ENCODE measurements around the gene DGUOK. TPM values are rescaled to one million over a fixed set of nuclear protein-coding genes. Genes with fewer than 3 reads are reported as not detected.
"Not testable (repeated sequence)": the region's sequence is repeated elsewhere in the genome, so short reads cannot be mapped to it uniquely, and the experiment has no call there.

Gene DGUOK
- total RNA-seq, 1 experiment from 2014 or later: 78.7 TPM

DNA sequence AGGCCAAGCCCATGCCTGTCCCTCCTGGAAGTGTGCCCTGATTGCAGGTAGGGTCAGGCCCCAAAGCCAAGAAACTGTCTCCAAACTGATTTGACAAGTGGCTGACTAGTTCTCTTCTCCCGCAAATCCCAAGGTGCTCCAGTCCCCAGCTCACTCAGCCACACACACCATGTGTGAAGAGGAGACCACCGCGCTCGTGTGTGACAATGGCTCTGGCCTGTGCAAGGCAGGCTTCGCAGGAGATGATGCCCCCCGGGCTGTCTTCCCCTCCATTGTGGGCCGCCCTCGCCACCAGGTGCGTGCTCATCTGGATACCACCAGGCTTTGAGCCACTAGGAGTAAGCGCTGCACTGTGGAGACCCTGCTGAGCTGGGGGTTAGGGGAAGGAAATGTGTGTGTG lies 25.5 kb upstream of the DGUOK start:
- H4K20me1 ChIP-seq (ENCODE audit: insufficient read depth): no peaks in the 10 kb centered on the region
- intact Hi-C loops (cut with micrococcal nuclease; ENCODE audit: unreplicated experiment): no loop called here
- no TSS peak for BruUV-seq (replicated peaks)

DNA sequence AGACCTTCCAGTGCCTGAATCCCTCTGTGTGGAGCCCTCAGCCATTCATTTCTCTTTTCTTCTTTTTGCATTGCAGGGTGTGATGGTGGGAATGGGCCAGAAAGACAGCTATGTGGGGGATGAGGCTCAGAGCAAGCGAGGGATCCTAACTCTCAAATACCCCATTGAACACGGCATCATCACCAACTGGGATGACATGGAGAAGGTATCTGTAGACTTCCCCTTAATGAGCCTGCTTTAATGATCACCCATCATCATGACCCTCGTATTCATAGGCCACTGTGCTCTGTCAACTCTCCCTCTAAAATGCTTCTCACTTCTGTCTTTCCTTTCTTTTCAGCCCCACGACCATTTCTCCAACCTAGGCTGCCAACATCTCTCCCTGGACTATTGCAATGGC lies 24.4 kb upstream of the DGUOK start:
- no peaks in the 10 kb centered on the region for H3K36me3 ChIP-seq (ENCODE audit: low read depth)
- DNase-seq: no peak
- no peak for TF ChIP-seq EZH2 (IDR thresholded peaks at IDR 0.05; ENCODE audit: low read depth)
- TF ChIP-seq, protein P1, sequence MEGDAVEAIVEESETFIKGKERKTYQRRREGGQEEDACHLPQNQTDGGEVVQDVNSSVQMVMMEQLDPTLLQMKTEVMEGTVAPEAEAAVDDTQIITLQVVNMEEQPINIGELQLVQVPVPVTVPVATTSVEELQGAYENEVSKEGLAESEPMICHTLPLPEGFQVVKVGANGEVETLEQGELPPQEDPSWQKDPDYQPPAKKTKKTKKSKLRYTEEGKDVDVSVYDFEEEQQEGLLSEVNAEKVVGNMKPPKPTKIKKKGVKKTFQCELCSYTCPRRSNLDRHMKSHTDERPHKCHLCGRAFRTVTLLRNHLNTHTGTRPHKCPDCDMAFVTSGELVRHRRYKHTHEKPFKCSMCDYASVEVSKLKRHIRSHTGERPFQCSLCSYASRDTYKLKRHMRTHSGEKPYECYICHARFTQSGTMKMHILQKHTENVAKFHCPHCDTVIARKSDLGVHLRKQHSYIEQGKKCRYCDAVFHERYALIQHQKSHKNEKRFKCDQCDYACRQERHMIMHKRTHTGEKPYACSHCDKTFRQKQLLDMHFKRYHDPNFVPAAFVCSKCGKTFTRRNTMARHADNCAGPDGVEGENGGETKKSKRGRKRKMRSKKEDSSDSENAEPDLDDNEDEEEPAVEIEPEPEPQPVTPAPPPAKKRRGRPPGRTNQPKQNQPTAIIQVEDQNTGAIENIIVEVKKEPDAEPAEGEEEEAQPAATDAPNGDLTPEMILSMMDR (conservative IDR thresholded peaks at IDR 0.05): no peak
- H3K4me2 ChIP-seq: no peak overlapping the region
- 0 out of 2 replicates have a peak overlapping the region, but pooled peaks have one; percentile 43 for H2AFZ ChIP-seq
- H3F3A ChIP-seq (ENCODE audit: insufficient read depth, low read depth): no peaks in the 10 kb centered on the region; the same call in 1 of the 2 replicates
- no peaks in the 10 kb centered on the region for H3K79me2 ChIP-seq (ENCODE audit: low read depth)
- H3K27me3 ChIP-seq (ENCODE audit: insufficient read depth, low read depth): no peaks in the 10 kb centered on the region
- intact Hi-C loops (cut with micrococcal nuclease; ENCODE audit: unreplicated experiment): no loop called here
- H3K9me3 ChIP-seq (ENCODE audit: insufficient read depth, low read depth): no peaks in the 10 kb centered on the region
- no peaks in the 10 kb centered on the region; the same call in 1 of the 2 replicates for H3K9me2 ChIP-seq (ENCODE audit: insufficient read depth)
- no peaks in the 10 kb centered on the region for H3K4me1 ChIP-seq (replicated peaks; ENCODE audit: insufficient read depth)
- ChIA-PET CTCF (no interaction called here), POLR2A (ENCODE audit: unreplicated experiment) (interaction anchor here (0.7 kb wide), 1 partner anchor 8 kb away, joined by 3 read pairs; no protein-coding TSS in a partner anchor)
- no TSS peak for BruUV-seq (replicated peaks)
- no peak overlapping the region for H3K27ac ChIP-seq
- no peak overlapping the region for H3K4me3 ChIP-seq
- H4K20me1 ChIP-seq (ENCODE audit: insufficient read depth): no peaks in the 10 kb centered on the region

More for the DNA sequence above, 25.5 kb upstream of the DGUOK start:
- Histone ChIP-seq H3K9me3 (ENCODE audit: insufficient read depth, low read depth) (no peaks in the 10 kb centered on the region), H3K4me2 (no peak overlapping the region), H3F3A (ENCODE audit: insufficient read depth, low read depth) (no peaks in the 10 kb centered on the region; the same call in 1 of the 2 replicates), H3K27ac (no peak overlapping the region), H3K4me1 (replicated peaks; ENCODE audit: insufficient read depth) (no peaks in the 10 kb centered on the region), H3K4me3 (no peak overlapping the region), H3K27me3 (ENCODE audit: insufficient read depth, low read depth) (no peaks in the 10 kb centered on the region), H3K9me2 (ENCODE audit: insufficient read depth) (no peaks in the 10 kb centered on the region; the same call in 1 of the 2 replicates), H2AFZ (no peak overlapping the region), H3K36me3 (ENCODE audit: low read depth) (no peaks in the 10 kb centered on the region), H3K79me2 (ENCODE audit: low read depth) (no peaks in the 10 kb centered on the region)
- CTCF ChIA-PET: no interaction called here
- POLR2A ChIA-PET (ENCODE audit: unreplicated experiment): no interaction called here
- TF ChIP-seq, protein P1 (conservative IDR thresholded peaks at IDR 0.05): no peak
- TF ChIP-seq EZH2 (IDR thresholded peaks at IDR 0.05; ENCODE audit: low read depth): no peak
- no peak for DNase-seq

DNA sequence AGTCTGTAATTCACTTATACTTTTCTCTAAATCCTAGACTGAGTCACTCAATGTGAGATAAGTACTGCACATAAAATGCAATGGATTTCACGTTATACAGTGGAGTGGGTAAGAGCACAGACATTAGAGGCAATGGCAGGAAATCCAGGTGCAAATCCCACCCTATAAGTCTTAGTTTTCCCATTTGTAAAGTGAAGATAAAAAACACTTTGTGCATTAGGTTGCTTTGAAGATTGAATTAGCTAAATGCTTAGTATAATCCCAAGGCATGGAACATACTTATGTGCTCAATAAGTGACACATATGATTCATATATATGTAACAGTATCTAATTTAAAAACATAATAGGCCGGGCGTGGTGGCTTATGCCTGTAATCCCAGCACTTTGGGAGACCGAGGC lies 23.4 kb upstream of the DGUOK start:
- no peak for TF ChIP-seq EZH2 (IDR thresholded peaks at IDR 0.05; ENCODE audit: low read depth)
- TF ChIP-seq, protein P1 (conservative IDR thresholded peaks at IDR 0.05): no peak
- Histone ChIP-seq H3K4me3 (no peak overlapping the region), H3K9me3 (ENCODE audit: insufficient read depth, low read depth) (no peaks in the 10 kb centered on the region), H3K4me2 (no peak overlapping the region), H3K4me1 (replicated peaks; ENCODE audit: insufficient read depth) (no peaks in the 10 kb centered on the region), H4K20me1 (ENCODE audit: insufficient read depth) (no peaks in the 10 kb centered on the region), H3K27me3 (ENCODE audit: insufficient read depth, low read depth) (no peaks in the 10 kb centered on the region), H3K9me2 (ENCODE audit: insufficient read depth) (no peaks in the 10 kb centered on the region; the same call in 1 of the 2 replicates), H3K27ac (no peak overlapping the region), H2AFZ (no peak overlapping the region), H3K36me3 (ENCODE audit: low read depth) (no peaks in the 10 kb centered on the region), H3F3A (ENCODE audit: insufficient read depth, low read depth) (peaks cover 3% of the 10 kb centered on the region; the same call in 1 of the 2 replicates), H3K79me2 (ENCODE audit: low read depth) (no peaks in the 10 kb centered on the region)
- DNase-seq: no peak
- no TSS peak for BruUV-seq (replicated peaks)
- POLR2A ChIA-PET (ENCODE audit: unreplicated experiment): no interaction called here
- CTCF ChIA-PET: no interaction called here
- intact Hi-C loops (cut with micrococcal nuclease; ENCODE audit: unreplicated experiment): no loop called here

DNA sequence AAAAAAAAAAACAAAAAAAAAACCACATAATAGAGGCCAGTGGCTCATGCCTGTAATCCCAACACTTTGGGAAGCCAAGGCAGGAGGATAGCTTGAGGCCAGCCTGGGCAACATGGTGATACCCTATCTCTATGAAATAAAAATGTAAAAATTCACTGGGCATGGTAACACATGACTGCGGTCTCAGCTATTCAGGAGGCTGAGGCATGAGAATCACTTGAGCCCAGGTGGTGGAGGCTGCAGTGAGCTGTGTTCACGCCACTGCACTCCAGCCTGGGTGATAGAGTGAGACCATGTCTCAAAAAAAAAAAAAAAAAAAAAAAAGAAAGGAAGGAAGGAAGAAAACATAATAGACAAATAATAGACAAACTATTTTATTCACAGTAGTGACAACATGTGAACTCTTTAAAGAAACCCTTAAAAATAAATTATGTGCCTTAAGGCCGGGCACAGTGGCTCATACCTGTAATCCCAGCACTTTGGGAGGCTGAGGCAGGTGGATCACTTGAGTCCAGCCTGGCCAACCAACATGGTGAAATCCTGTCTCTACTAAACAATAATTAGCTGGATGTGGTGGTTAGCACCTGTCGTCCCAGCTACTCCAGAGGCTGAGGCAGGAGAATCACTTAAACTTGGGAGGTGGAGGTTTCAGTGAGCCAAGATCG lies 22.6 kb upstream of the DGUOK start:
- H3K27ac ChIP-seq; H4K20me1 ChIP-seq (ENCODE audit: insufficient read depth); H2AFZ ChIP-seq; BruUV-seq (replicated peaks); H3F3A ChIP-seq (ENCODE audit: insufficient read depth, low read depth); DNase-seq; H3K36me3 ChIP-seq (ENCODE audit: low read depth); H3K9me2 ChIP-seq (ENCODE audit: insufficient read depth); H3K27me3 ChIP-seq (ENCODE audit: insufficient read depth, low read depth); H3K79me2 ChIP-seq (ENCODE audit: low read depth); intact Hi-C loops (cut with micrococcal nuclease; ENCODE audit: unreplicated experiment); H3K4me3 ChIP-seq; H3K4me2 ChIP-seq; H3K4me1 ChIP-seq (replicated peaks; ENCODE audit: insufficient read depth); H3K9me3 ChIP-seq (ENCODE audit: insufficient read depth, low read depth); CTCF ChIA-PET: not testable (repeated sequence)
- POLR2A ChIA-PET (ENCODE audit: unreplicated experiment): interaction anchor here (0.6 kb wide), 1 partner anchor 406 kb away, joined by 3 read pairs; no protein-coding TSS in a partner anchor

Data from PC-9 (cell line).